Astrocyte (in vitro differentiated cells and primary cell): ENCODE measurements around the gene TEPSIN. TPM values are rescaled to one million over a fixed set of nuclear protein-coding genes. Genes with fewer than 3 reads are reported as not detected.
A peak's percentile ranks its signal among the peaks of the same experiment; 100 is the strongest.

Experiments
- DNase-seq: peaks from one replicate; pipeline ENCODE4 v3.0.0-alpha.2; 2010; ENCODE audit warnings: low read depth
- FAIRE-seq: peaks from 2 replicates; lab custom pipeline; 2011; peaks lifted over from hg19 to GRCh38; lab: Jason Lieb, UNC
- H2AFZ ChIP-seq: 2 replicates; pipeline ENCODE4 v1.6.0; 2012; ENCODE audit warnings: low read depth, low read length, inconsistent platforms
- H3K27ac ChIP-seq: 2 replicates; pipeline ENCODE4 v1.5.1; 2011; ENCODE audit warnings: low read depth, low read length, inconsistent platforms
- H3K27me3 ChIP-seq: 2 replicates; pipeline ENCODE4 v1.6.0; 2011; ENCODE audit warnings: low read length, inconsistent platforms; ENCODE audit not compliant: insufficient read depth
- H3K36me3 ChIP-seq: 2 replicates; pipeline ENCODE4 v1.5.1; 2011; ENCODE audit warnings: low read length, inconsistent platforms; ENCODE audit not compliant: insufficient read depth
- H3K4me1 ChIP-seq: 2 replicates; pipeline ENCODE4 v1.5.1; 2011; ENCODE audit warnings: low read length, inconsistent platforms; ENCODE audit not compliant: insufficient read depth
- H3K4me2 ChIP-seq: 2 replicates; pipeline ENCODE4 v1.6.0; 2012; ENCODE audit warnings: low read length, inconsistent platforms
- H3K4me3 ChIP-seq: 2 replicates; pipeline ENCODE4 v1.5.1; 2011; ENCODE audit warnings: low read depth, mild to moderate bottlenecking, low read length, inconsistent platforms; ENCODE audit not compliant: insufficient read depth
- H3K79me2 ChIP-seq: 2 replicates; pipeline ENCODE4 v1.6.0; 2012; ENCODE audit warnings: mild to moderate bottlenecking, low read length, inconsistent platforms; ENCODE audit not compliant: insufficient read depth
- H3K9ac ChIP-seq: 2 replicates; pipeline ENCODE4 v1.6.0; 2012; ENCODE audit warnings: mild to moderate bottlenecking, low read length, inconsistent platforms
- H3K9me3 ChIP-seq: 2 replicates; pipeline ENCODE4 v1.5.1; 2012; ENCODE audit warnings: low read depth, mild to moderate bottlenecking, low read length, inconsistent platforms; ENCODE audit not compliant: insufficient read depth
- H4K20me1 ChIP-seq: 2 replicates; pipeline ENCODE4 v1.6.0; 2012; ENCODE audit warnings: low read length, inconsistent platforms; ENCODE audit not compliant: insufficient read depth
- H3K27ac Mint-ChIP-seq: one replicate; pipeline ENCODE4 v1.8.0; 2021; ENCODE audit warnings: mild to moderate bottlenecking, mixed read lengths; ENCODE audit not compliant: unreplicated experiment
- H3K27me3 Mint-ChIP-seq: one replicate; pipeline ENCODE4 v1.8.0; 2021; ENCODE audit warnings: low read depth, mixed read lengths; ENCODE audit not compliant: unreplicated experiment
- H3K36me3 Mint-ChIP-seq: one replicate; pipeline ENCODE4 v1.8.0; 2021; ENCODE audit warnings: low read depth, mixed read lengths; ENCODE audit not compliant: unreplicated experiment
- H3K4me1 Mint-ChIP-seq: one replicate; pipeline ENCODE4 v1.8.0; 2021; ENCODE audit warnings: low read depth, mixed read lengths; ENCODE audit not compliant: unreplicated experiment
- H3K4me3 Mint-ChIP-seq: one replicate; pipeline ENCODE4 v1.8.0; 2021; ENCODE audit warnings: mild to moderate bottlenecking, moderate library complexity, mixed read lengths; ENCODE audit not compliant: unreplicated experiment
- H3K9me3 Mint-ChIP-seq: one replicate; pipeline ENCODE4 v1.8.0; 2021; ENCODE audit warnings: mild to moderate bottlenecking, mixed read lengths; ENCODE audit not compliant: unreplicated experiment
- CTCF ChIP-seq: IDR thresholded peaks from 2 replicates; pipeline ENCODE4 v1.5.1; 2011; ENCODE audit warnings: low read depth, mild to moderate bottlenecking, inconsistent platforms, low read length, moderate library complexity; ENCODE audit not compliant: insufficient read depth
- EZH2 ChIP-seq: IDR thresholded peaks from 2 replicates; pipeline ENCODE4 v1.6.1; 2012; ENCODE audit warnings: mild to moderate bottlenecking, low read length, inconsistent platforms; ENCODE audit not compliant: insufficient read depth
- total RNA-seq: library from RNA; stranded (reverse); gene quantifications from 2 replicates; pipeline ENCODE4 v1.2.1, GENCODE V29; 2021

TEPSIN gene
- total RNA-seq, 1 donor from 2014 or later, result 26.4 TPM

- Histone ChIP-seq H3K9ac (no peak overlapping the region), H3K79me2 (no peaks in the 10 kb centered on the region), H2AFZ (no peak overlapping the region), H4K20me1 (peaks cover 4% of the 10 kb centered on the region), H3K36me3 (no peaks in the 10 kb centered on the region), H3K4me3 (no peak overlapping the region), H3K27ac (no peak overlapping the region), H3K4me1 (peaks cover 5% of the 10 kb centered on the region), H3K9me3 (no peaks in the 10 kb centered on the region), H3K27me3 (no peaks in the 10 kb centered on the region), H3K4me2 (peak overlapping the region; percentile 37)
- H3K4me3 Mint-ChIP-seq, result no peak overlapping the region
- H3K4me1 Mint-ChIP-seq, result peaks cover 5% of the 10 kb centered on the region
- H3K36me3 Mint-ChIP-seq, result peaks cover 2% of the 10 kb centered on the region
- no peaks in the 10 kb centered on the region for H3K27me3 Mint-ChIP-seq
- H3K9me3 Mint-ChIP-seq, result no peaks in the 10 kb centered on the region
- FAIRE-seq (no peak), DNase-seq (peak; percentile 11)
- H3K27ac Mint-ChIP-seq, result peak overlapping the region; percentile 69
- TF ChIP-seq CTCF (no peak), EZH2 (no peak)
Observed at GRCh38 chr17:81210868-81211267, 28.0 kb downstream of the TEPSIN start.

GRCh38 chr17:81210466-81210865 is 28.4 kb downstream of the TEPSIN start:
- H3K4me3 Mint-ChIP-seq, result no peak overlapping the region
- FAIRE-seq (no peak), DNase-seq (no peak)
- no peak overlapping the region for H3K9ac ChIP-seq
- TF ChIP-seq CTCF, result no peak
- TF ChIP-seq EZH2, result no peak
- peak overlapping the region; percentile 37 for H3K4me2 ChIP-seq
- no peak overlapping the region for H3K4me3 ChIP-seq
- no peaks in the 10 kb centered on the region for H3K9me3 ChIP-seq
- H3K4me1 ChIP-seq, result peaks cover 5% of the 10 kb centered on the region
- H3K36me3 ChIP-seq, result no peaks in the 10 kb centered on the region
- peaks cover 2% of the 10 kb centered on the region for H3K36me3 Mint-ChIP-seq
- no peaks in the 10 kb centered on the region for H3K9me3 Mint-ChIP-seq
- no peaks in the 10 kb centered on the region for H3K79me2 ChIP-seq
- no peak overlapping the region for H2AFZ ChIP-seq
- H3K4me1 Mint-ChIP-seq, result peaks cover 5% of the 10 kb centered on the region
- H3K27me3 ChIP-seq, result no peaks in the 10 kb centered on the region
- H3K27ac Mint-ChIP-seq, result no peak overlapping the region
- no peaks in the 10 kb centered on the region for H3K27me3 Mint-ChIP-seq
- peaks cover 4% of the 10 kb centered on the region for H4K20me1 ChIP-seq
- H3K27ac ChIP-seq, result no peak overlapping the region

GRCh38 chr17:81209141-81209540 is 29.7 kb downstream of the TEPSIN start:
- Histone ChIP-seq H4K20me1 (peaks cover 4% of the 10 kb centered on the region), H3K4me1 (peaks cover 5% of the 10 kb centered on the region), H3K27ac (no peak overlapping the region), H3K27me3 (no peaks in the 10 kb centered on the region), H3K36me3 (no peaks in the 10 kb centered on the region), H2AFZ (no peak overlapping the region), H3K4me3 (no peak overlapping the region), H3K9ac (no peak overlapping the region), H3K9me3 (no peaks in the 10 kb centered on the region), H3K4me2 (no peak overlapping the region), H3K79me2 (no peaks in the 10 kb centered on the region)
- FAIRE-seq, result no peak
- DNase-seq, result no peak
- Mint-ChIP-seq H3K4me1 (peaks cover 5% of the 10 kb centered on the region), H3K27me3 (peaks cover 2% of the 10 kb centered on the region), H3K4me3 (no peak overlapping the region), H3K9me3 (no peaks in the 10 kb centered on the region), H3K36me3 (peaks cover 4% of the 10 kb centered on the region), H3K27ac (no peak overlapping the region)
- TF ChIP-seq CTCF (no peak), EZH2 (no peak)
